Liver (tissue), 9 donors: Measurements from ENCODE around the gene PCDHB14. TPM values are rescaled to one million over a fixed set of nuclear protein-coding genes. Genes with fewer than 3 reads are reported as not detected.
"Not testable (repeated sequence)": the region's sequence is repeated elsewhere in the genome, so short reads cannot be mapped to it uniquely, and the experiment has no call there.

ENCODE experiments used
- DNase-seq: peaks from one replicate; pipeline ENCODE4 v3.0.0-alpha.2; 2017; ENCODE audit warnings: low spot score
- H3K27ac ChIP-seq, 2 donors: one replicate each; pipeline ENCODE4 v1.7.0; 2013; ENCODE audit warnings: inconsistent platforms in 2 of 2, low read length in 2 of 2, control low read depth in 1 of 2, low read depth in 1 of 2, mild to moderate bottlenecking in 1 of 2
- H3K27me3 ChIP-seq, 4 donors: one replicate each; pipeline versions ENCODE4 v1.6.1 to v1.7.0; 2013; ENCODE audit warnings: low read length in 3 of 4, inconsistent platforms in 1 of 4, mild to moderate bottlenecking in 1 of 4, moderate library complexity in 1 of 4; ENCODE audit not compliant: control insufficient read depth in 4 of 4, insufficient read depth in 4 of 4
- H3K36me3 ChIP-seq, 4 donors: one replicate each; pipeline versions ENCODE4 v1.6.1 to v1.7.0; 2013; ENCODE audit warnings: low read length in 3 of 4, mild to moderate bottlenecking in 3 of 4, low read depth in 1 of 4, moderate library complexity in 1 of 4; ENCODE audit not compliant: control insufficient read depth in 4 of 4, insufficient read depth in 3 of 4
- H3K4me1 ChIP-seq, 4 donors: one replicate each; pipeline versions ENCODE4 v1.6.1 to v1.7.0; 2013; ENCODE audit warnings: low read length in 3 of 4, mild to moderate bottlenecking in 3 of 4, moderate library complexity in 1 of 4; ENCODE audit not compliant: control insufficient read depth in 4 of 4, insufficient read depth in 4 of 4
- H3K4me3 ChIP-seq, 3 donors: one replicate each; pipeline versions ENCODE4 v1.6.1 to v1.7.0; 2013; ENCODE audit warnings: low read length in 3 of 3, control low read depth in 1 of 3, low read depth in 1 of 3, mild to moderate bottlenecking in 1 of 3
- H3K9ac ChIP-seq, 2 donors: one replicate each; pipeline ENCODE4 v1.7.0; 2013; ENCODE audit warnings: low read length in 2 of 2, mild to moderate bottlenecking in 2 of 2, moderate library complexity in 2 of 2, control low read depth in 1 of 2, low read depth in 1 of 2
- H3K9me3 ChIP-seq, 4 donors: one replicate each; pipeline versions ENCODE4 v1.6.1 to v1.7.0; 2013; ENCODE audit warnings: low read length in 3 of 4; ENCODE audit not compliant: control insufficient read depth in 4 of 4
- RAD21 ChIP-seq, 2 donors: IDR thresholded peaks; 2 replicates each; pipeline ENCODE4 v1.6.1; 2016; ENCODE audit warnings: antibody characterized with exemption in 2 of 2, mild to moderate bottlenecking in 2 of 2
- WGBS: extraction: QIAGEN DNeasy Blood & Tissue Kit; methylation state at CpG from one replicate; pipeline ENCODE4 v1.1.7; 2013; 5-methylcytosine and 5-hydroxymethylcytosine counted together
- polyA plus RNA-seq, 2 donors: library from polyadenylated mRNA; stranded (reverse) in 1 of 2; unstranded in 1 of 2; fragments of 200-250 nt in 1 of 2; fragments of >200 nt in 1 of 2; fragmentation: Nextera tagmentation in 1 of 2; extraction: Ambion mirVana in 1 of 2; gene quantifications; one replicate each; pipeline versions ENCODE4 v1.2.1 to v1.2.3, GENCODE V29; 2013 to 2015
- total RNA-seq, 2 donors: library from RNA; depleted of rRNA; stranded (reverse); fragments of >200 nt; gene quantifications; one replicate each; pipeline ENCODE4 v1.2.3, GENCODE V29; 2014
- donor health status: healthy.
- donor health status: healthy.
- donor health status: healthy.
- donor health status: healthy.
- donor health status: healthy.

Gene PCDHB14
- total and polyA plus RNA-seq, 4 donors: 0.10 to 0.47 (median 0.32) TPM

DNA sequence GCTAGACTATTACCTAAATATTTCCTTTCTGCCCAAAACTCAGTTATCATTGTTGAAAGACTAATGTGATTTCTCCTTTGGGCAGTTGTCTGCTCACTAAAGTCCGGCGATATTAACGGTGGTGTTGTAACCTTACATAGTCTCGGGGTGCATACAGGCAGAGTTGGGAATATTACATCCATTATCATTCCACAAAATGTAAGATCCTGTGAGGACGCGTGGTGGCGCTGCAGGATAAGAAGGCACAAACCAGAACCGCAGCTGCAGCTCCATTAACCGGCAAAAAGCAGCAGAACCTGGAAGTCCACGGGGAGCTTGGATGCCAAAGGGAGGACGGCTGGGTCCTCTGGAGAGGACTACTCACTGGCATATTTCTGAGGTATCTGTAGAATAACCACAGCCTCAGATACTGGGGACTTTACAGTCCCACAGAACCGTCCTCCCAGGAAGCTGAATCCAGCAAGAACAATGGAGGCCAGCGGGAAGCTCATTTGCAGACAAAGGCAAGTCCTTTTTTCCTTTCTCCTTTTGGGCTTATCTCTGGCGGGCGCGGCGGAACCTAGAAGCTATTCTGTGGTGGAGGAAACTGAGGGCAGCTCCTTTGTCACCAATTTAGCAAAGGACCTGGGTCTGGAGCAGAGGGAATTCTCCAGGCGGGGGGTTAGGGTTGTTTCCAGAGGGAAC is 9.3 kb upstream of the PCDHB14 start, which contains the start of gene PCDHB13:
TSS of gene PCDHB13 (plus strand) at position 264 of the 684 bp plus-strand sequence. CDS start at position 469, 205 bp downstream.
- TF ChIP-seq RAD21 (IDR thresholded peaks at IDR 0.05): peak; percentile 29 to 44
- not testable (repeated sequence) for H3K27ac ChIP-seq, H3K4me1 ChIP-seq, H3K9ac ChIP-seq, H3K36me3 ChIP-seq, H3K4me3 ChIP-seq, DNase-seq, H3K27me3 ChIP-seq
- 11% methylated on average over 13 of the region's 18 CpGs for WGBS
- H3K9me3 ChIP-seq: peaks cover 14 to 34% (median 31%) of the 10 kb centered on the region in 4 donors

- WGBS: 48% methylated on average over 11 of the region's 12 CpGs
- DNase-seq: not testable (repeated sequence)
Measured at GRCh38 chr5:141214583-141214982, 8.6 kb upstream of the PCDHB14 start.

DNA sequence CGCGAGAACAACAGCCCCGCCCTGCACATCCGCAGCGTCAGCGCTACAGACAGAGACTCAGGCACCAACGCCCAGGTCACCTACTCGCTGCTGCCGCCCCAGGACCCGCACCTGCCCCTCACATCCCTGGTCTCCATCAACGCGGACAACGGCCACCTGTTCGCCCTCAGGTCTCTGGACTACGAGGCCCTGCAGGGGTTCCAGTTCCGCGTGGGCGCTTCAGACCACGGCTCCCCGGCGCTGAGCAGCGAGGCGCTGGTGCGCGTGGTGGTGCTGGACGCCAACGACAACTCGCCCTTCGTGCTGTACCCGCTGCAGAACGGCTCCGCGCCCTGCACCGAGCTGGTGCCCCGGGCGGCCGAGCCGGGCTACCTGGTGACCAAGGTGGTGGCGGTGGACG is 7.6 kb upstream of the PCDHB14 start:
- Histone ChIP-seq H3K4me3 (peak overlapping the region in 1 of 3 donors; percentile 11), H3K9me3 (peaks cover 18 to 37% (median 29%) of the 10 kb centered on the region in 4 donors)
- H3K36me3 ChIP-seq, H3K9ac ChIP-seq, H3K4me1 ChIP-seq, H3K27me3 ChIP-seq, H3K27ac ChIP-seq, DNase-seq: not testable (repeated sequence)
- 37% methylated on average over 36 of the region's 40 CpGs for WGBS

More at GRCh38 chr5:141214583-141214982, 8.6 kb upstream of the PCDHB14 start:
- not testable (repeated sequence) for H3K4me1 ChIP-seq, H3K4me3 ChIP-seq, H3K36me3 ChIP-seq, H3K9ac ChIP-seq, H3K27me3 ChIP-seq, H3K27ac ChIP-seq
- H3K9me3 ChIP-seq: peaks cover 18 to 37% (median 31%) of the 10 kb centered on the region in 4 donors

- not testable (repeated sequence) for H3K4me3 ChIP-seq, H3K27me3 ChIP-seq, H3K36me3 ChIP-seq, H3K9ac ChIP-seq, H3K27ac ChIP-seq, DNase-seq, H3K4me1 ChIP-seq
- WGBS: 39% methylated on average over 20 of the region's 26 CpGs
- peaks cover 22 to 41% (median 32%) of the 10 kb centered on the region in 4 donors for H3K9me3 ChIP-seq
Measured at GRCh38 chr5:141216035-141216434, 7.1 kb upstream of the PCDHB14 start.

DNA sequence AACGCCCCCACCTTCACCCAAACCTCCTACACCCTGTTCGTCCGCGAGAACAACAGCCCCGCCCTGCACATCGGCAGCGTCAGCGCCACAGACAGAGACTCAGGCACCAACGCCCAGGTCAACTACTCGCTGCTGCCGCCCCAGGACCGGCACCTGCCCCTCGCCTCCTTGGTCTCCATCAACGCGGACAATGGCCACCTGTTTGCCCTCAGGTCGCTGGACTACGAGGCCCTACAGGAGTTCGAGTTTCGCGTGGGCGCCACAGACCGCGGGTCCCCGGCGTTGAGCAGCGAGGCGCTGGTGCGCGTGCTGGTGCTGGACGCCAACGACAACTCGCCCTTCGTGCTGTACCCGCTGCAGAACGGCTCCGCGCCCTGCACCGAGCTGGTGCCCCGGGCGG is 1.7 kb downstream of the PCDHB14 start:
- H3K9me3 ChIP-seq: peaks cover 21 to 52% (median 30%) of the 10 kb centered on the region in 4 donors
- 24% methylated on average over 33 of the region's 40 CpGs for WGBS
- not testable (repeated sequence) for H3K27ac ChIP-seq, H3K4me1 ChIP-seq, H3K36me3 ChIP-seq, H3K4me3 ChIP-seq, DNase-seq, H3K9ac ChIP-seq, H3K27me3 ChIP-seq

DNA sequence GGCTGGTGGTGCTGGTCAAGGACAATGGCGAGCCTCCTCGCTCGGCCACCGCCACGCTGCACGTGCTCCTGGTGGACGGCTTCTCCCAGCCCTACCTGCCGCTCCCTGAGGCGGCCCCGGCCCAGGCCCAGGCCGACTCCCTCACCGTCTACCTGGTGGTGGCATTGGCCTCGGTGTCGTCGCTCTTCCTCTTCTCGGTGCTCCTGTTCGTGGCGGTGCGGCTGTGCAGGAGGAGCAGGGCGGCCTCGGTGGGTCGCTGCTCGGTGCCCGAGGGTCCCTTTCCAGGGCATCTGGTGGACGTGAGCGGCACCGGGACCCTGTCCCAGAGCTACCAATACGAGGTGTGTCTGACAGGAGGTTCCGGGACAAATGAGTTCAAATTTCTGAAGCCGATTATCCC is 2.3 kb downstream of the PCDHB14 start:
- not testable (repeated sequence) for H3K36me3 ChIP-seq, H3K9ac ChIP-seq, H3K27me3 ChIP-seq, H3K4me1 ChIP-seq, DNase-seq, H3K4me3 ChIP-seq, H3K27ac ChIP-seq
- H3K9me3 ChIP-seq: peaks cover 19 to 47% (median 31%) of the 10 kb centered on the region in 4 donors
- 36% methylated on average over 30 of the region's 30 CpGs for WGBS
